A673 (cell line): ENCODE data around the gene ALPP. TPM values are rescaled to one million over a fixed set of nuclear protein-coding genes. Genes with fewer than 3 reads are reported as not detected.
"Not testable (repeated sequence)": the region's sequence is repeated elsewhere in the genome, so short reads cannot be mapped to it uniquely, and the experiment has no call there.

Experiments used
- BruUV-seq: library from RNA; stranded (reverse); fragments of 400-500 nt; replicated peaks from 2 replicates; lab custom pipeline; 2021; lab: Mats Ljungman, UMichigan
- CTCF ChIA-PET: fragments of 300-600 bp; sonication (Branson Sonifier 250); formaldehyde crosslinking; loops from one replicate; lab custom pipeline; 2022; ENCODE audit warnings: antibody characterized with exemption; lab: Charles Lee
- POLR2A ChIA-PET: fragments of 300-600 bp; sonication (Branson Sonifier 250); formaldehyde crosslinking; loops from one replicate; lab custom pipeline; 2022; ENCODE audit warnings: antibody characterized with exemption; ENCODE audit not compliant: low non-redundant PET; lab: Charles Lee
- DNase-seq: peaks from one replicate; pipeline ENCODE4 v3.0.0-alpha.2; 2015; ENCODE audit warnings: low spot score
- H3K27ac ChIP-seq: fragments of 200-600 bp; sonication (generic); 2 replicates; pipeline ENCODE4 v1.5.1; 2016; ENCODE audit warnings: mixed run types, low read depth, mild to moderate bottlenecking, mixed read lengths, antibody characterized with exemption, low read length; ENCODE audit not compliant: poor library complexity, severe bottlenecking
- H3K27me3 ChIP-seq: fragments of 200-600 bp; sonication (generic); replicated peaks from 2 replicates; pipeline ENCODE4 v1.6.1; 2017; ENCODE audit warnings: mixed run types, low read depth, mild to moderate bottlenecking, mixed read lengths, antibody characterized with exemption, low read length; ENCODE audit not compliant: insufficient read depth, poor library complexity
- H3K36me3 ChIP-seq: fragments of 200-600 bp; sonication (generic); 2 replicates; pipeline ENCODE4 v1.6.1; 2016; ENCODE audit warnings: mixed run types, mild to moderate bottlenecking, mixed read lengths, antibody characterized with exemption, low read length; ENCODE audit not compliant: insufficient read depth, poor library complexity, severe bottlenecking
- H3K4me1 ChIP-seq: fragments of 200-600 bp; sonication (generic); 2 replicates; pipeline ENCODE4 v1.6.1; 2017; ENCODE audit warnings: mixed run types, mild to moderate bottlenecking, mixed read lengths, antibody characterized with exemption, low read length; ENCODE audit not compliant: insufficient read depth, poor library complexity, severe bottlenecking
- H3K4me3 ChIP-seq: fragments of 200-600 bp; sonication (generic); 2 replicates; pipeline ENCODE4 v1.5.1; 2016; ENCODE audit warnings: low read depth, mixed run types, mild to moderate bottlenecking, mixed read lengths, low read length; ENCODE audit not compliant: poor library complexity, severe bottlenecking
- H3K9me3 ChIP-seq: fragments of 200-600 bp; sonication (generic); 2 replicates; pipeline ENCODE4 v1.6.1; 2016; ENCODE audit warnings: mixed run types, low read depth, mild to moderate bottlenecking, mixed read lengths, antibody characterized with exemption, low read length; ENCODE audit not compliant: poor library complexity, severe bottlenecking
- EZH2 ChIP-seq: fragments of 200-600 bp; sonication (generic); IDR thresholded peaks from 2 replicates; pipeline ENCODE4 v1.6.1; 2017; ENCODE audit warnings: borderline replicate concordance, low read depth, mild to moderate bottlenecking, mixed read lengths, antibody characterized with exemption, low read length; ENCODE audit not compliant: poor library complexity, severe bottlenecking
- intact Hi-C: fragments of 100-400 bp; cut with micrococcal nuclease; formaldehyde crosslinking; loops from one replicate; pipeline ENCODE4 v1.10.0; 2022; ENCODE audit not compliant: unreplicated experiment
- total RNA-seq: library from RNA; stranded (reverse); gene quantifications from 2 replicates; pipeline ENCODE4 v1.2.3, GENCODE V29; 2021
- TF ChIP-seq, protein P1 (sequence below): fragments of 300-800, 200-600 bp; sonication (generic); conservative IDR thresholded peaks from 2 replicates; pipeline ENCODE4 v1.5.1; 2017; ENCODE audit warnings: low read depth, mild to moderate bottlenecking, antibody characterized with exemption, low read length, moderate library complexity, mixed read lengths

Gene ALPP
- total RNA-seq, 1 experiment from 2014 or later = not detected

DNA sequence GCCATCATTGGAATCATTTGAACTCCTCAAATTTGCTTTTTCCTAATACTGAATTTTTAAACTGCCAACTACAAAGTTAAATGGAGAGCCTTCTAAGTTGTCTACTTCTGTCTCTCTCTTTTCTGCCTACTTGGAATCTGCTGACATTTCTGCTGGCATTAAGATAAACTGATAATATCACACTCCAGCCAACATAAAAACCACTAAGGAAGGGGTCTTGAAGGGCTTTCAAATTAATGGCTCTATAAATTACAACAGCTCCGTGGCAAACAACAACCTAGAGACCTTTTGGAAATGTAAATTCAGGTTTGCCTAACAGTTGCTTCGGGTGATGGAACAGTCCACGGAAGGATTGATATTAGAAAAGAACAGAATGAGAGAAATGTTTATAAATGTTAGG is 12.1 kb downstream of the ALPP start:
- POLR2A ChIA-PET = no interaction called here
- no peaks in the 10 kb centered on the region for H3K36me3 ChIP-seq
- no TSS peak for BruUV-seq
- TF ChIP-seq, protein P1, sequence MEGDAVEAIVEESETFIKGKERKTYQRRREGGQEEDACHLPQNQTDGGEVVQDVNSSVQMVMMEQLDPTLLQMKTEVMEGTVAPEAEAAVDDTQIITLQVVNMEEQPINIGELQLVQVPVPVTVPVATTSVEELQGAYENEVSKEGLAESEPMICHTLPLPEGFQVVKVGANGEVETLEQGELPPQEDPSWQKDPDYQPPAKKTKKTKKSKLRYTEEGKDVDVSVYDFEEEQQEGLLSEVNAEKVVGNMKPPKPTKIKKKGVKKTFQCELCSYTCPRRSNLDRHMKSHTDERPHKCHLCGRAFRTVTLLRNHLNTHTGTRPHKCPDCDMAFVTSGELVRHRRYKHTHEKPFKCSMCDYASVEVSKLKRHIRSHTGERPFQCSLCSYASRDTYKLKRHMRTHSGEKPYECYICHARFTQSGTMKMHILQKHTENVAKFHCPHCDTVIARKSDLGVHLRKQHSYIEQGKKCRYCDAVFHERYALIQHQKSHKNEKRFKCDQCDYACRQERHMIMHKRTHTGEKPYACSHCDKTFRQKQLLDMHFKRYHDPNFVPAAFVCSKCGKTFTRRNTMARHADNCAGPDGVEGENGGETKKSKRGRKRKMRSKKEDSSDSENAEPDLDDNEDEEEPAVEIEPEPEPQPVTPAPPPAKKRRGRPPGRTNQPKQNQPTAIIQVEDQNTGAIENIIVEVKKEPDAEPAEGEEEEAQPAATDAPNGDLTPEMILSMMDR = no peak
- no peak for TF ChIP-seq EZH2
- intact Hi-C loops = no loop called here
- CTCF ChIA-PET = no interaction called here
- no peak overlapping the region for H3K27ac ChIP-seq
- H3K9me3 ChIP-seq = no peaks in the 10 kb centered on the region
- H3K27me3 ChIP-seq = peaks cover 70% of the 10 kb centered on the region
- no peaks in the 10 kb centered on the region for H3K4me1 ChIP-seq
- no peak for DNase-seq
- H3K4me3 ChIP-seq = no peak overlapping the region

DNA sequence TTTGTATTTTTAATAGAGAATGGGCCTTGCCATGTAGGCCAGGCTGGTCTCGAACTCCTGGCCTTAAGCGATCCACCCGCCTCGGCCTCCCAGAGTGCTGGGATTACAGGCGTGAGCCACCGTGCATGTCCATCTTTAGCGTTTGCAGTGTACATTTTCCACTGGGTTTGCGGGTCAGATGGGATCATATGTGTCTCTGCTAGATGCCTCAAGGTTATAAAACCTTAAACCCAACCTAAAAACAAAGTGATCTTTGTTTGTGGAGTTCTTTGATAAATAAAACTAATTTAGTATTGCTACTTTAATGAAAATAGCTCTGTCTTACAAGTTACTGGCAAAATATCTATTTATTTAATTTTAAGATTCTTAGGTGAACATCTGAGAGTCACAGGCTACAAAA is 15.0 kb downstream of the ALPP start:
- no peaks in the 10 kb centered on the region for H3K4me1 ChIP-seq
- no peaks in the 10 kb centered on the region for H3K9me3 ChIP-seq
- H3K36me3 ChIP-seq = no peaks in the 10 kb centered on the region
- H3K27ac ChIP-seq = no peak overlapping the region
- POLR2A ChIA-PET = no interaction called here
- H3K27me3 ChIP-seq = peaks cover 48% of the 10 kb centered on the region
- intact Hi-C loops = no loop called here
- no peak for DNase-seq
- H3K4me3 ChIP-seq = no peak overlapping the region
- TF ChIP-seq EZH2 = no peak
- TF ChIP-seq, protein P1 = no peak
- CTCF ChIA-PET = no interaction called here
- no TSS peak for BruUV-seq

DNA sequence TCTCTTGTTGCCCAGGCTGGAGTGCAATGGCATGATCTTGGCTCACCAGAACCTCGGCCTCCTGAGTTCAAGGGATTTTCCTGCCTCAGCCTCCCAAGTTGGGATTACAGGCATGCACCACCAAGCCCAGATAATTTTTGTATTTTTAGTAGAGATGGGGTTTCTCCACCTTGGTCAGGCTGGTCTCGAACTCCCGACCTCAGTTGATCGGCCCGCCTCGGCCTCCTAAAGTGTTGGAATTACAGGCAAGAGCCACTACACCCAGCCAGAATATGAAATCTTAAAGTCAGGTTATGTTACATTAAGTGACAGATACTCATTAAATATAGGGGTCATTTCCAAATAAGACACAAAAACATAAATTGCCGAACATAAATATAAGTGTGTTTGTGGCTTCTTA is 15.9 kb downstream of the ALPP start:
- H3K9me3 ChIP-seq, DNase-seq, H3K36me3 ChIP-seq, H3K4me3 ChIP-seq, H3K27ac ChIP-seq, H3K4me1 ChIP-seq, POLR2A ChIA-PET, BruUV-seq, intact Hi-C loops: not testable (repeated sequence)
- CTCF ChIA-PET = interaction anchor here (0.5 kb wide), 1 partner anchor 59 kb away, joined by 7 read pairs; no protein-coding TSS in a partner anchor
- H3K27me3 ChIP-seq = peaks cover 41% of the 10 kb centered on the region

DNA sequence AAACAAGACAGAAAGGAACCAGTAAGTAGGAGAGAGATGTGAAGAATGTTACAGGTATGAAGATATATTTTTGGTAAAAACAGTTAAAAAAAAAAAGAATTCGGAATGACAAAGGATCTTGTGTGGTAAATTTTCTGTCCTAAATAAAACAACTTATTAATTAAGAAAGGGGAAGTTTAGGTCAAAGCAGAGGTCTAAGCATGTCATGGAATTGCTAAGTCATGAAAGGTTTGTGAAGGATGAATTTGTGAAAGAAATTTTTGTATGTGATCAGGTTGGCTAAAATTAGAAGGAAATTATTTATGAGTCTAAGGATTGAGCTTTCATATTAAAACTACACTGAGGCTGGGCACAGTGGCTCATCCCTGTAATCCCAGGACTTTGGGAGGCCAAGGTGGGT is 17.0 kb downstream of the ALPP start:
- no peak overlapping the region for H3K4me3 ChIP-seq
- DNase-seq = no peak
- ChIA-PET POLR2A (no interaction called here), CTCF (no interaction called here)
- TF ChIP-seq, protein P1 = no peak
- TF ChIP-seq EZH2 = no peak
- H3K27ac ChIP-seq = no peak overlapping the region
- H3K4me1 ChIP-seq = no peaks in the 10 kb centered on the region
- BruUV-seq = no TSS peak
- no peaks in the 10 kb centered on the region for H3K36me3 ChIP-seq
- H3K27me3 ChIP-seq = peaks cover 30% of the 10 kb centered on the region
- H3K9me3 ChIP-seq = no peaks in the 10 kb centered on the region
- intact Hi-C loops = no loop called here
